Suppressor macrophage (primary cell): ENCODE measurements around the gene MORN5.

Experiments
- DNase-seq, 4 experiments: peaks; one replicate each; pipeline ENCODE4 v3.0.0-alpha.2; 2020 to 2022

MORN5 gene

DNA sequence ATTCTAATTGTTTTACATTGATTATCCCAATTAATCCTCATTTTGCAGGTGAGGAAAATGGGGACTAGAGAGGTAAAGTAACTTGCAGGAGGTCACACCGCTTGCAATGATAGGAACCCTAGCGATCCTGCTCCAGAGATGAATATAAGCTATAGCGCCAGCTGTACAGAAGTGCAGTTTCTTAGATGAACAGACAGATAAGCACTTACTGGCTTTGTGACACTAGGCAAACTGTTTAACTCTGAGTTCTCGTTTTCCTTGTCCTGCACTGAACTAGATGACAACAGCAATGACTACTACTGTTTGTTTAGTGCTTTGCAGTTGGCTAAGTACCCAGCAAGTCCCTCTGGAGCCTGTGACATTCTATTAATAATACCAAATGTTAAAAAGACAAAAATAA lies 57.9 kb downstream of the MORN5 start:
- DNase-seq, result no peak

DNA sequence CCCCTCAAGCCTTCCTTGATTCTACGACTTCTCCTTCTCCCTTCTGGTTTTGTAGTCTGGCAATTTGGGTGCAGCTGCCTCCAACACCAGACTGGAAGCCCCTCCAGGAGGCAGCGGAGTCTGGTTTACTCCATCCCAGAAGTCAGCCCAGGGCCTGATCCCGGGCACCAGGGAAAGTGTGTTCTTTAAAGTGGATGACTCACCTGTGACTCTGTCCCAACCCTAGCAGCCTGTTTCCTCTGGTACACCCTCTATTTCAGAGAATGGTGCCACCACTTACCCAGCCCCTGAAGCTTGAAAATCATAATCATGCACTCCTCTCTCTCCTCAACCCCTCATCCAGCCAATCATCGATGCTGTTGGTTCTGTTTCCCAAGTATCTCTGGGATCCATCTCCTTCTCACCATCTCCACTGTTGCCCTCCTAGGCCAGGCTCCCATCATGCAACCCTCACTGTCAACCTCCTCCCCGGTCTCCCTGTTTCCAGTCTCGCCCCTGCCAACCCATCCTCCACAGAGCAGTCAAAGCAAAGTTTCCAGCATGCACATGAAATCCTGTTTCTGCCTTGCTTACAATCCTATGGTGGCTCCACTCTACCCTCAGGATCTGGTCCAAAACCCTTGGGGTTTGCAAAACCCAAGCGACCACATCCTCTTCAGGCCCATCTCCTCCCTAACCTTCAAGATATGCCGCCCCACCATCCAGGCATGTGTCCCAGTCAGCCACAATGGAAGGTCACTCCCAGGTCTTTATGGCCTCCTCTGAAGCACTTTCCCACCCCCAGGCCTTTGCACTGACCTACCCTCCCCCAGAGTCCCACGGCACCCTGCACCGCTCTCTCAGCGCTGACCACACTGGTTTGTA lies 58.6 kb downstream of the MORN5 start:
- DNase-seq, result no peak

DNA sequence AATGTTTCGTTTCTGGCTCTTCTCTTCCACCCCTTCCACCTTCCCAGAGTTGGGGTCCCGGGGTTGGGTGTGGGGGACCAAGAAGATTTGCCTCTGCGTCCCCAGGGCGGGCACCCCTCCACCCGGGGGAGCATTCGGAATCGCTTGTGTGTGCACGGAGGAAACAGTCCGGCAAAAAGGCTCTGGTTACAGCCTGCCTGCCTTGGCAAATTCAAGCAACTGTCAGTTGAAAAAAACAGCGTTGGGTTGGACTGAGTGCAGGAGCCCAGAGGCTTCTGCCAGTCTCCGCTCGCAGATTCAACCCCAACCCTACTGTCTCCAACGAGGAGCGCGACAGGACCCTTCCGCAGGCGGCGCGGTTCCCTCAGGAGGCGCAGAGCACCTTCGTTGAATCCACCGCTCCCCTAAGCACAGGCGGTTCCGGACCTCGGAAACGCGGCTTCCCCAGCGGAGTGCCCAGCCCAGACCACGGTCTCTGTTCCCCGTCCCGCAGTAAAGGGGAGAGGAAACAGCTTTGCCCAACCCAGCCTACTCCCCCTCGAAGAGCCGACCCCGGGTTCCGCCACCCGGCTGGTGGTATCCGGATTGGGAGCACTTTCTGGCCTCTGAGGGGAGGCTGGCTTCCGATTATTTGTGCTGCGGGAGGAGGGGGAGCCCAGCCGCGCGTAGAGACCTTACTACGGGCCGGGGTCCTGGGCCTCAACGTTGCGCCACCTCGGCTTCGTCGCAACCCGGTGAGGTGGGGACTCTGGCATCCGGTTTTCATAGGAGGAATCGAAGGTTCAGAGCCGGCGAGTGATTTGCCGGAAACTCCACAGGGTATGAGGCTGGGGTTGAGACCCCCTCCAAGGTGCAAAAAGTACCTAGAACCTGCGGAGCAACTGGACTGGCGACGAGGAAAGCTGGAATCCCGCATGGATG lies 59.5 kb downstream of the MORN5 start:
- peak in 1 of 4 experiments; percentile 34 for DNase-seq

DNA sequence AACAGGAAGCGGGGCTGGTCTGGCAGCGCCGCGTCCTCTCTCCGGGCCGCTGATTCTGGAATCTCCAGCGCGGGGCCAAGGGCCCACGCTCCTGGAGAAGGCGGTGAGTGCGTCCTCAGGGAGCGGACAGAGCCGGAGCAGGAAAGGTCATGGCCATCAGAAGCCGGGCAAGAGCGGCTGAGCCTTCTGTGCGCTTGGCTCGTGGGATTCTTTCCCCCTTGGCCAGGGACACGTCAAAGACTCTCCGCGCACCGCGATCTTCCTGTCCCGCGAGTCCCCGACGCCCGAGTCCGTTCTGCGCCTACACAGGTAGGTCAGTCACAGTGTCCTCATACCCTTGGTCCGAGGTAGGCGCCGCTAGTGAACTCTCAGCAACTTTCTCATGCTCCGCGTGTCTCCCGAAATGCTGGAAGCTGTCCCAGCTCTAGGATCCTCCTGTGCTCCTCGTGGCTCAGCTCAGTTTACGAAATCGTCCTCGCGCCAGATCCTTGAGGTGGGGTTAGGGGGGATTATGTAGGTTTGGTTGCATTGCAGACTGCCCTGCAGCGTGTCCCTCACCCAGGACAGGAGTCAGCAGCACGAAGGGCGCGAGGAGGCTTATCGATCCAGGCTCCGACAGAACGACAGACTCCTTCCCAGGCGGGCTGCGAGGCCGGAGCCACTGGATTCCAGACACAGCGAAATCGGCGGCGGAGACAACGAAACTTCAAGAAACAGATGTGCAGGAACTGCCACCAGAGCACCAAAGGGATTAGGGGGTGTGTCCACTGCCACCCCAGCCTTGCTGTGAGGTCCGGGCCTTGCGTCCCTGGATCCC lies 60.4 kb downstream of the MORN5 start:
- DNase-seq, result no peak

DNA sequence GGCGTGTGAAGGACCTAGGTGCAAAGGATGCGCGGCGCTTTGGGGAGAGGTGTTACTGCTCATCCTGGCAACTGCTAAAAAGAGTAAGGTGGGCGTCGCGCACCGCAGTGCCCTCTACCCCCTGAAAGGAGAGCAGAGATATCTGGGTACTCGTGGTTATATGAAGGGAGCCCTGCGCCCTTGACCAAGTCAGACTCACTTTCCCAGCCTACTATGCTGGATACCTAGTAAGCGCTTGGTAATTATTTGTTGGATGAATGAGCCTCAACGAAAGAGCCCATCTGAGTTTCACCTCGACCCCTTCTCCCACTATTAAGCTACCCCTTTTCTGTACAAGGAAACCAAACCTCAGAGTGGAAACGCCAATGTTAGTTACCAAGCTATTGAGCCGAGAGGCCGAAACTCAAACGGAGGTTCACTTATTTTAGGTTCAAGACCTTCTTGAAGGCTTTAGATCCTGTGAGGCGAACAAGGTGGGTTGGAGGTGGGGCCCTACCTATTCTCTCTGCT lies 61.0 kb downstream of the MORN5 start:
- DNase-seq, result no peak

DNA sequence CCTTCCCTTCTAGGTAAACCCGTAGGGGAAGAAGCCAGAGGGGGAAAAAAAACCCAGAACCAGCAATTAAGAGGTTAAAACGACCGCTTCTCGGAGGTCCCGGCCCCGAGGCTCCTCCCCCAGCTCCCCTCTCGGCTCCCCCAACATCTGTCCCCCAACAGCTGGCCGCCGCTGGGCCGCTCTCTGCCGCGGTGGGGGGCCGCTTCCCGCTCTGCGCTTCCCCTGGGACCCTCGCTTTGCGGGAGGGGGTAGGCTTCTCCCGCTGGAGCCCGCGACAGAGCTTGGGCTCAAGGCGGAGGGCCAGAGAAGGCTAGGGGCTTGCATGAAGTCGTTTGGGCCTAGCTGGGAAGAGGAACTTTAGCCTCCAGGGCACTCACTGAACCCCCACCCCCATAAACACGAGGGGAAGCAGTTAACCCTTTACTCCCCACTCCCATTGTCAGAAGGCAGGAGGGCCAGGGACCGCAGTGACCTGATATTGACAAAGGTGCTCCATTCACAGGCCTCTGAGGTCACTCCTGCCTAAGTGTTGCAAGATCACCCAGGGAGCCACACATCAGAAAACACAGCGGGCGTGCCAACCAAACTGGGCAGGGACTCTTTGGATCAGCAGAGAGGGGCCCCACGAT lies 61.6 kb downstream of the MORN5 start:
- no peak for DNase-seq

DNA sequence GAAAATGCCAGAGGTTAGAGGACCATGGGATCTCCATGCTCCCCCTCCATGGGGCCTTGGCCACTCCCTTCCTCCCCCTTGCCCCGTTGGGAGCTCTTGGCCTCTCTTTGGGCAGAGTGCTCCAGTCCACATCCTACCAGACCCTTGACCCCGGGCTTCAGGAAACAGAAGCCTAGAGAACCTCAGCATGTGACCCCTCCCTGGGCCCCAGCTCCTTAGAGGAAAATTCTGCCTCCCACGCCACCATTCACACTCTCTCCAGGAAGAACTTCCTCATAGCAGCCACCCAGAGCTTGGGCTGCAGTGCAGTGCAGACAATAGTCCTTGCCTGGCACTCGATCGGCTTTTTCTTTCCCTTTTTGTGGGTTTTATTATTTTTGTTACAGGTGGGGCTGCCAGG lies 63.1 kb downstream of the MORN5 start:
- DNase-seq, result peak; percentile 59 to 78 (median 74)

DNA sequence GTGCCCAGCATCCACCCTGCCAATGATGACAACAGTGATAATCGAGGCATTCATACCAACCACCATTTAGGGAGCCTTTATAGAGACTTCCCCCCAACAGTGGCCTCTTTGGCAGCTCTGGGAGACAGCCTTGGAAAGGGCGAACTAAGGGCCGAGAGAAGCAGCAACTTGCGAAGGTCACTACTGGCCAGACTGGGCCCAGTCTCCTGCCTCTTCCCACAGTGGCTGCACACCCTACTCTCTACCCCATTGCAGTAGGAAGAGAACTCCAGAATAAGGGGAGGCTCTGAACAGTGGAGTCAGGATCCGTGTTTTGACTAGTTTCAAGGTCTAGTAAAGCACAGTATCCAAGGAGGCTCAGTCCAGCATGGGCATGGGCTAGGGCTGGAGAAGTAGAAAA lies 63.7 kb downstream of the MORN5 start:
- no peak for DNase-seq

DNA sequence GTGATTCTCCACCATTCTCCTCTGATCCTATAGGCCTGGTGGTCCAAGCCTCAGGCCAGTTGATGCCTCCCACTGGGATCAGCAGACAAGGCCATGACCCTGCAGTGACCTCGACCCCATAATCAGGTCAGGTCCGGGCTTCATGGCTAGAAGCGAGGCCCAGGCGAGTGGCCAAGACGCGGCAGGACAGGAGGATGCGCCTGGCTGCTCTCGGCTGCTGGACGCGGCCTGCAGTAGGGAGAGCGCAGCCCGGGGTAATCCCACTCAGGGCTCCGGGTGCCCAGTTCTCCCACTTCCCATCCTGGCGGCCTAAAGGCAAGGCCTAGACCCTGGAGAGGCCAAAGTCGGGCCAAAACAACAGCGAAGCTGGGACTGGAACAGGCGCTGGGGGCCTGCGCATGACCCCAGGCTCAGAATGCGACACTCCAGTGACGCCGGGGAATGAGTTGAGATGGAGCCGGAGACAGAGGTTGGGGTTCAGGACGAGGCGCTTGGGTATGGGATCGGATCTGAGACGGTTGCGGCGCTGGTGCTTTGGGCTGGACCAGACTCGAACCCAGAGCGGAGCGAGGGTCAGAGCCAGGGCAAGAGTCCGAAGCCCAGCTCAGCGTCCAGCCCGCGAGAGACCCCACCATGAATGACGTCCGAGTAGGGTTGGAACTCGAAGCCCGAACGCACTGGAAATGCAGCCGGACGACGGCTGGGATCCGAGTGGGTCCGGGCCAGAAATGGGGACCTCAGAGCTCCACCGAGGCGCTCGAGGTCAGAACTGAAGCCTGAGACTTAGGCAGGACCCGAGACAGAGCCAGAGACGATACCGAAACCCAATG lies 65.8 kb downstream of the MORN5 start:
- no peak for DNase-seq

DNA sequence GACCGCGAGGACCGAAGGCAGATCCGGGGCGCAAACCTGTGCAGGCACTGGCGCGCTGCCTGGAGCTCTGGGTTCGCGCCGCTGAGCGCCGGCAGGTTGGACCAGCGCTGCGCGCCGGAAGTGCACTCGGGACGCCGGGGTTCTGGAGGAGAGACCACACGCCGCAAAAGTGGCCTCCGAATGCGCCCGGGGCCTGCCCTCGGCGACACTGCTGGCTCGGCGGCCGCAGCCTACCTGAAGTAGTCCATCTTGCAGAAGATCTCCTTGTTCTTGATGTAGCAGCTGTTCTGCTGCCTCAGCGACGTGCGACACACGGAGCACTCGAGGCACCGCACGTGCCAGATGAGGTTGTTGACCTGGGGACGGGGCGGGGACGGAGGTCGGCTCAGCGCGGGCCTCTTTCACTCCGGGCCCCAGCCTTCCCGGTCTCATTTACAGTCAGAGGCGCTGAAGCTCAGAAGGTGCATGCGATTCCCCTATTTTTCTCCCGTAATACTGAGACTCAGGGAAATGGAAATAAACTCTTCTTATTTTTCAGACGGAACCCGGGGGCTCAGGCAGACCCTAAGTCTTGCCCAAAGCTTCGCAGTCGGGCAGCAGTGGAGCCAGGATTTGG lies 66.5 kb downstream of the MORN5 start:
- DNase-seq, result no peak

DNA sequence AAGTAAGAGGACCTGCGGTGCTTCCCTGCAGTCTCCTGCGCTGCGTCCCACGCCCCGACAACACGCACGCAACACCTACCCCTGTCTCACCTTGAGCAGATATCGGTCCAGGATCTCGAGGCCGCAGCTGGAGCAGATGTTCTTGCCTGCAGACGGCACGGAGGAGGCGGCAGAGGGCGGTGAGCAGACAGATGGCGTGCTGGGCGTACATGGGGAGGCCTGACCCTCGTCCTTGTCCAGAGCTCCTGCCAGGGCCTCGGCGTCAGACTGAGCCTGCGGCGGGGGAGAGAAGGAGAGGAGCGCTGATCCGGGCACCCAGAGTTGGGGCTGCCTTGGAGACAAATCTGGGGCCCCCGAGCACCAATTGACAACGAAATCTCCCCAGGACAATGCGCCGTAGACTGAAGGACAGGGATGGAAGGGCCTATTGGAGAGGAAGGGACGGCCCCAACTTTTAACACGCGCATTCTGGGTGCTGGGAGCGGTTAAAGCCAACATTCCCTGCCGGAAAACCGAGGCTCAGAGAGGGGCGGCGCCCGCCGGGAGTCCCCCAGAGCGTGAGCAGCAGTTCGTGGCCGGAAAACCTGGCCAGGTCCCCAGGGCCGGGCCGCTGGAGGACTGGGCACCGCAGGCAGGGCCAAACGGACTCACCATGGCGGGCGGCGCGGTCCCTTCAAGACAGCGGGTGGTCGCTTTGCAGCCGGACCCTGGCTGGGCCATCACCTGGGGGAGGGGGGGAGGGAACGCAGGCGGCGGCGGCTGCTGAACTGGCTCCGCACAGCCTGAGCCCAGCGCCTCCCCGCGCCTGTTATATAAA lies 67.3 kb downstream of the MORN5 start:
- no peak for DNase-seq

DNA sequence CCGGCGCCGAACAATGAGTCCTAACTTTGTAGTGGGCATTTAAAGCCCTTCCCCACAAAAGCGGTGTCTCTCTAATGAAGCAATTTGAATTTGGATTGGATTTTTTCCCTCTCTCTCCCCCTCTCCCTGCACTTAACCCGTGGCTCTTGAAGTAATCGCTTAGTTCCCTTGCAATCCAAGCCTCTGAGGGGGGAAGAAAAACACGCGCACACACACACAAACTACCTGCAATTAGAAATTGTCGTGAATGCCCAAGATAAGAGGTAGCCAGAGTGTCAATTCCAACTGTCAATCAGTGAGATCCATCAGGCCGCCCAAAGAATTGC lies 67.8 kb downstream of the MORN5 start:
- DNase-seq, result no peak

DNA sequence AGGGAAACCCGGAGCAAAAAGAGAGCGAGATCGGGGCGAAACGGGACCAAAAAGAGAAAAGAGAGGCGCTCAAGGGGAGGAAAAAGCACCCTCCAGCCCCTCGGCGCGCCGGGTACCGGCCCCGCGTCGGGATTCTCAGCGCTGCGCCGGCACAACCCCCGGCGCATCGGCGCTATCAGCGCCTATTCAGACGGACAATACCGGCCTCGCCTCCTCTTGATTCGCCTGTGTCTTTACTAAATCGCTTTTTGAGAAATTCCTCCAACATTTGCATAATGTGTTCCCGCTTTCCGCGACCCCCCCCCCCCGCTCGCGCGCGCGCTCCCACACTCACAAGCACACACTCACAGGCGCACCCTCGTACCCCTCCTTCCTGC lies 68.5 kb downstream of the MORN5 start:
- DNase-seq, result no peak

DNA sequence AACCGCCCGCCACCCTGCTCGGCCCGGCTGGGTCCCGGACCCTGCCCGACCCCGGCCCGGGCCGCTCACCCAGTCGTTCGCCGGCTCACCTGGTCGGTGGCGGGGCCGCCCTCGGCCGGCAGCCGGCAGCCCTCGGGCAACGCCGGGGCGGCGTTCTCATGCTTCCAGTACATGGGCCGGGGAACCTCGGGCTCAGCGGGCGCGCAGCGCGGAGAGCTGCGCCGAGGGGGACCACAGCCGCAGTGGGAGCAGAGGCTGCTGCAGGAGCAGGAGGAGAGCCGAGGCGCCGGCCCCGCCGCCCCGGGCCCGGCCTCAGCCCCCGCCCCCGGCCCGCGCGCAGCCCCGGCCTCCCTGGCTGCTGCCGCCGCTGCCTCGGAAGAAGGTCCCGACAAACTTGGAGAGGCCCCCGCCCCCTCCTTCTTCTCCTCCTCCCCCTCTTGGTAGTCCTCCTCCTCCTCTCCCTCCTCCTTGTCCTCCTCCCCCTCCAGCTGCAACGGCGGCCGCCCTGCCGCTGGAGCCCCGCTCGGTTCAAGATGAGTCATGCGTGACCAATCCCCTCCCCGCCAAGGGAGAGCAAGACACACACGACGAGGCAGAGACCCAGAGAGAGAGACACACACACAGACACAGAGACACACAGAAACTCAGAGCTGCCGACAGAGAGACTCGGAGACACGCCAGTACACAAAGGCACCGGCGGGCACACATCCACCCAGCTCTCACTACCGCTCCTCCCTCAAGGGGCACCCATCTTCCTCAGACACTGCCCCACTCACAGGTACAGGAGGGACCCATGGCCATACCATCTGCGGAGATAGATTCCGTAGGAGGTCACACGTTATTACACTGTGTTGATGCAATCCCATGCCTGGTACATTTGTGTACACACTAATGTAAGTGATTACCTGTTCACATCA lies 69.1 kb downstream of the MORN5 start, which contains the start of gene LHX6:
LHX6 (minus strand) TSS at position 390 of the 917 bp plus-strand sequence; CDS start at position 173, 217 bp downstream.
- peak in 1 of 4 experiments; percentile 33 for DNase-seq

DNA sequence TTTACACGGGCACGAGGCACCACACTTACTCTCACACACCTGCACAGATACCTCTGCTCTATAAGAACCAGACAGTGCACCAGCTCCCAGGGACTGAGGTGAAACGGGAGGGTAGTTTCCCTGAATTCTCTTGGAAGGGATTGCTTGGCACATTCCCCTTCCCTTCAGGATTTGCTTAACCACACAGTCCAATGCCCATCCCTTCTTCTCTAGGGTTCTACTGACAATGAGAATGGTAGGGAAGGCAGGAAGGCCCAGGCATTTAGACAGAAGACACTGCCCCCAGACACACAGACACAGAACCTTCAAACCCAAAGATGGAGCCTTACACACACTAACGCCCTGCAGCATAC lies 69.8 kb downstream of the MORN5 start:
- DNase-seq, result no peak

DNA sequence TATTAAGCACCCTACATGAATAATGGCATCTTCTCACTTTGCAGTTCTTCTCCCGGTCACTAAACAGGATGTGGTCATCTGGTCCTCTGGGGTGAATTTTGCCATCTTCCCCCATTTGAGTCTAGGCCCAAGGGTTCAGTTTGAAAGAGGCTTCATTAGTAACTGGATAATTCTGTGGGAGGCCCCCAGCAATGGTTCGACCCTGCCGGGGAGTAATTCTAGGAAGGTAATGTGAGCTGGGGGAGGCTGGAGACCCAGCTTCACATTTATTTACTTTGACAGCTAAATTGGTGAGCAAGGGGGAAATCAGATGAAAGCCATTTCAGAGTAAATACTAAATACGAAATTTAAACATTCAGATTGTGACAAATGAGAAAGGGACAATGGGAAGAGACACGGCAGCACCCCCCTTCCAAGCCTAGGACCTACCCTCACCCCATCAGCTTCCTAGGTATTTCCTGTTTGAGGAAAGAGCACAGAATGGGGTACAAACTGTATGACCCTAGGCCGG lies 73.1 kb downstream of the MORN5 start:
- no peak for DNase-seq

DNA sequence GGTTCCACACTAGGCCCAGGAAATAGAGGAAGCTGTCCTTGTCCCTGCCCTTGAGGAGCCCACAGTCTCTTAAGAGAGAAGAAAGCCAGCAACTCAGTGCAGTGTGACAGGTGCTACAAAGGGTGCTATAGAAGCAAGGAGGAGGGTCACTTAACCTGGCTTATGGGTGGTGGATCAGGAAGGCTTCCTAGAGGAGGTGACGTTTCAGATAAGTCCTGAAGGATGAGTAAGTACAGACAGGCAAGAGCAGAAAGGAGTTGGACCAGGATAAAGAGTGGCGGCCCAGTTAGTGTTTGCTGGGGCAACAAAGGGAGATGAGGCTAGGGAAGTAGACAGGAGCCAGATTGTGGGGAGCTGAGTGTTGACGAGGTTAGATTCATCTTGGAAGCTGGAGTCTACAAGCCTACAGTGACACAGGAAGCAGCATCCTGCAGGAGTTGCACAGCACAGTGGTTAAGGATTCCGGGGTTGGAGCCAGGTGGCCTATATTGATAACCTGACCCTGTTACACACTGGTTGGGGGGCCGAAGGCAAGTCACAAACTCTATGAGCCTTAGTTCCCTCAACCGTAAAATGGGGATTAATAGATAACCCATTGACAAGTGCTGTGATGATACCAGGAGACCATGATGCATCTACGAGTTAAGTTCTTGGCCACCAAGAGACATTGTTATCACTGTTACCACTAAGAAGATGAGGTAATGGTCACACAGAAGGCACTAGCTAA lies 74.5 kb downstream of the MORN5 start:
- DNase-seq, result no peak

DNA sequence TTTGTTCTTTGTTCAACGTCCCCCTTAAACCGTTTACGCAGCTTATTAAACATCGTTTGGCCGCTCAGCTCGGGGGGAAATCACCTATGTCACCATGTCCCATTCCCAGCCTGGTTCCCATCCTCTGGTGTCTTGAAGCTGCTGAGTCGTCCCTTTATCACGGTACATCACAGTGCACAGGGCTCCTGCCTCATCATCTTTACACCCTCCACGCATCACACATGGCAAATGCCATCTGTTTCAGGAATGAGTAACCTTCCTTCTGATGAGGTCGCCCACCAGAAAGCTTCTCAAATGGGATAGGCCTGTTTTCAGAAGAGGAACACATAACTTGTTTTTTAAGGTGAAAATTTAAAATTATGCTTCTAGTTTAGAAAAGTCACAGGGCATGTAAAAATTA lies 77.0 kb downstream of the MORN5 start:
- DNase-seq, result no peak
